Keratinocyte (primary cell): Measurements from ENCODE around the gene PCNX4. TPM values are rescaled to one million over a fixed set of nuclear protein-coding genes. Genes with fewer than 3 reads are reported as not detected.

Experiments used
- DNase-seq: peaks from one replicate; pipeline ENCODE4 v3.0.0-alpha.2; 2011; ENCODE audit warnings: low read depth, missing footprints, low spot score
- FAIRE-seq: peaks from 2 replicates; lab custom pipeline; 2011; peaks lifted over from hg19 to GRCh38; lab: Jason Lieb, UNC
- H2AFZ ChIP-seq: 2 replicates; pipeline ENCODE4 v1.6.0; 2012; ENCODE audit warnings: low read length, control low read depth, inconsistent platforms; ENCODE audit not compliant: control insufficient read depth
- H3K27ac ChIP-seq: 2 replicates; pipeline ENCODE4 v1.5.1; 2011; ENCODE audit warnings: low read length; ENCODE audit not compliant: control insufficient read depth, insufficient read depth
- H3K27me3 ChIP-seq: 3 replicates; pipeline ENCODE4 v1.6.0; 2011; ENCODE audit warnings: low read length; ENCODE audit not compliant: control insufficient read depth, insufficient read depth; ENCODE audit errors: extremely low read depth
- H3K36me3 ChIP-seq, 2 experiments: 2 replicates in 1 of 2; 3 replicates in 1 of 2; pipeline ENCODE4 v1.5.1; 2011; ENCODE audit warnings: low read length in 2 of 2, mild to moderate bottlenecking in 1 of 2; ENCODE audit not compliant: control insufficient read depth in 2 of 2, insufficient read depth in 2 of 2; ENCODE audit errors: extremely low read depth in 1 of 2
- H3K4me1 ChIP-seq: 3 replicates; pipeline ENCODE4 v1.5.1; 2011; ENCODE audit warnings: low read length; ENCODE audit not compliant: control insufficient read depth, insufficient read depth; ENCODE audit errors: extremely low read depth
- H3K4me2 ChIP-seq: 3 replicates; pipeline ENCODE4 v1.6.0; 2011; ENCODE audit warnings: low read depth, low read length; ENCODE audit not compliant: control insufficient read depth, insufficient read depth; ENCODE audit errors: extremely low read depth
- H3K4me3 ChIP-seq, 3 experiments: fragments of 200-600 bp in 1 of 3; sonication (generic) in 1 of 3; 2 replicates in 2 of 3; 3 replicates in 1 of 3; pipeline ENCODE4 v1.5.1; 2011 to 2016; ENCODE audit warnings: low read length in 3 of 3, mild to moderate bottlenecking in 3 of 3, control low read depth in 2 of 3, inconsistent platforms in 1 of 3, low read depth in 1 of 3, mixed read lengths in 1 of 3, mixed run types in 1 of 3, moderate library complexity in 1 of 3; ENCODE audit not compliant: control insufficient read depth in 2 of 3, insufficient read depth in 2 of 3; ENCODE audit errors: extremely low read depth in 1 of 3
- H3K79me2 ChIP-seq: 2 replicates; pipeline ENCODE4 v1.6.0; 2012; ENCODE audit warnings: low read length; ENCODE audit not compliant: control insufficient read depth, insufficient read depth
- H3K9ac ChIP-seq: 3 replicates; pipeline ENCODE4 v1.6.0; 2011; ENCODE audit warnings: low read length; ENCODE audit not compliant: control insufficient read depth, insufficient read depth; ENCODE audit errors: extremely low read depth
- H3K9me1 ChIP-seq: 3 replicates; pipeline ENCODE4 v1.6.0; 2011; ENCODE audit warnings: low read length; ENCODE audit not compliant: control insufficient read depth, insufficient read depth; ENCODE audit errors: extremely low read depth
- H3K9me3 ChIP-seq: 2 replicates; pipeline ENCODE4 v1.5.1; 2012; ENCODE audit warnings: low read depth, low read length; ENCODE audit not compliant: control insufficient read depth
- H4K20me1 ChIP-seq: 3 replicates; pipeline ENCODE4 v1.6.0; 2011; ENCODE audit warnings: low read length; ENCODE audit not compliant: control insufficient read depth, insufficient read depth; ENCODE audit errors: extremely low read depth
- EZH2 ChIP-seq: IDR thresholded peaks from one replicate; pipeline ENCODE4 v1.6.1; 2012; ENCODE audit warnings: inconsistent platforms, mild to moderate bottlenecking, low read length, moderate library complexity
- dilution Hi-C: fragments of 300-500 bp; cut with MboI; formaldehyde crosslinking; loops from one replicate; pipeline ENCODE4 v1.7.0; 2020; ENCODE audit warnings: low sequenced_read_pairs; ENCODE audit not compliant: extremely low pct_ligation_motif_present
- polyA plus RNA-seq, 5 experiments: library from polyadenylated mRNA; depleted of rRNA in 3 of 5; stranded (reverse) in 3 of 5; stranded (forward) in 1 of 5; unstranded in 1 of 5; fragments of >200 nt; gene quantifications; 1 replicate in 1 of 5; 2 replicates in 3 of 5; 3 replicates in 1 of 5; pipeline versions ENCODE4 v1.2.1 to v1.2.3, GENCODE V29; 2011 to 2012; ENCODE audit warnings: missing spikeins in 2 of 5, low read depth in 1 of 5, low replicate concordance in 1 of 5
- TF ChIP-seq, protein P1 (sequence below), 3 experiments: IDR thresholded peaks in 1 of 3; conservative IDR thresholded peaks in 1 of 3; optimal IDR thresholded peaks in 1 of 3; 2 replicates in 2 of 3; 3 replicates in 1 of 3; pipeline versions ENCODE3 to v1.5.1; 2011; ENCODE audit warnings: low read length in 3 of 3, mild to moderate bottlenecking in 3 of 3, moderate library complexity in 2 of 3, control low read depth in 1 of 3, inconsistent platforms in 1 of 3; ENCODE audit not compliant: insufficient read depth in 2 of 3; ENCODE audit errors: extremely low read depth in 1 of 3

PCNX4 gene
- polyA plus RNA-seq, 1 donor (not counting 4 experiments of a cell fraction or from before 2014, with no cell fraction given): 49.8 TPM

DNA sequence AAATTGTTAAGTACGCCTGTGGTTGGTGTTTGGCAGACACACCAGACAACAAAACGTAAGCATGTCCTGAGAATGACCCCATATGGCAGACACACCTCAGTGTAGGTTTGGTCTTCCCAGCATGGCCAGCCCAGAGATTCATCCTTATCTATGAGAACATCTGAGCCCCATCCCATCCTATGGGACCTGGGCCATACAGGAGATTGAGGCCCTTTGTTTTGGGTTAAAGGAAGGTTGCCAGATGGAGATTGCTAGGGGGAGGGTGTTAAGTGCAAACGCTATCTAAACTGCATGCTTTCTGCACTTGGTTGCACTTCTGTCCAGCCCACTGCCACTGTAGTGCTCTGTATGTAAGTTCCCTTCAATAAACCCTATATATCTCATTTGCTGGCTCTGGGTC, 4.1 kb upstream of the PCNX4 start:
- TF ChIP-seq, protein P1, sequence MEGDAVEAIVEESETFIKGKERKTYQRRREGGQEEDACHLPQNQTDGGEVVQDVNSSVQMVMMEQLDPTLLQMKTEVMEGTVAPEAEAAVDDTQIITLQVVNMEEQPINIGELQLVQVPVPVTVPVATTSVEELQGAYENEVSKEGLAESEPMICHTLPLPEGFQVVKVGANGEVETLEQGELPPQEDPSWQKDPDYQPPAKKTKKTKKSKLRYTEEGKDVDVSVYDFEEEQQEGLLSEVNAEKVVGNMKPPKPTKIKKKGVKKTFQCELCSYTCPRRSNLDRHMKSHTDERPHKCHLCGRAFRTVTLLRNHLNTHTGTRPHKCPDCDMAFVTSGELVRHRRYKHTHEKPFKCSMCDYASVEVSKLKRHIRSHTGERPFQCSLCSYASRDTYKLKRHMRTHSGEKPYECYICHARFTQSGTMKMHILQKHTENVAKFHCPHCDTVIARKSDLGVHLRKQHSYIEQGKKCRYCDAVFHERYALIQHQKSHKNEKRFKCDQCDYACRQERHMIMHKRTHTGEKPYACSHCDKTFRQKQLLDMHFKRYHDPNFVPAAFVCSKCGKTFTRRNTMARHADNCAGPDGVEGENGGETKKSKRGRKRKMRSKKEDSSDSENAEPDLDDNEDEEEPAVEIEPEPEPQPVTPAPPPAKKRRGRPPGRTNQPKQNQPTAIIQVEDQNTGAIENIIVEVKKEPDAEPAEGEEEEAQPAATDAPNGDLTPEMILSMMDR (optimal IDR thresholded peaks at IDR 0.05 in 1 of 3, IDR thresholded peaks at IDR 0.05 in 1 of 3, conservative IDR thresholded peaks at IDR 0.05 in 1 of 3; ENCODE audit: extremely low read depth in 1 of 3, insufficient read depth in 2 of 3, low read length in 3 of 3): no peak
- TF ChIP-seq EZH2: no peak
- no peak for FAIRE-seq
- no peak overlapping the region for H3K9ac ChIP-seq
- no peak for DNase-seq
- dilution Hi-C loops: no loop called here
- H3K79me2 ChIP-seq: peaks cover 5% of the 10 kb centered on the region
- H2AFZ ChIP-seq: no peak overlapping the region
- no peaks in the 10 kb centered on the region for H3K36me3 ChIP-seq
- H3K4me1 ChIP-seq: no peaks in the 10 kb centered on the region
- no peaks in the 10 kb centered on the region for H4K20me1 ChIP-seq
- H3K27me3 ChIP-seq: no peaks in the 10 kb centered on the region
- no peaks in the 10 kb centered on the region for H3K9me3 ChIP-seq
- no peak overlapping the region for H3K4me3 ChIP-seq
- no peaks in the 10 kb centered on the region for H3K9me1 ChIP-seq
- no peak overlapping the region for H3K4me2 ChIP-seq
- no peak overlapping the region for H3K27ac ChIP-seq

DNA sequence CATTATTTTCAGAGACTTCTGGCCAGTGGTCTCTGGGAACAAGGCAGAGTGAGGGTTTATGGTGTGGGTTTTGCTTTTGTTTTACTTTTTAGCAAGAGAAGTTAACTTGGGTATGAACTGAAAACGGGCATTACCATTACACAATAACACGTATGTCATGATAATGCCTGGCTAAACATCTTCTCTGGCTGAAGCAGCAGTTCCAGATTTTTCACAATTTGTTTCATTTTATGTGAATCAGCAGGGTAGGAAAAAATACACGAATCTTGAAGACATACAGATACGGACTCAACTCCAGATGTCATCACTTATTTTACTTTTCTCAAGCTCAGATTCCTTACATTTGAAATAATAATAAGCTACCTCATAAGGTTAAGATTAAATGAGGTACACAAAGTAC, 2.5 kb upstream of the PCNX4 start:
- Histone ChIP-seq H3K4me1 (peaks cover 3% of the 10 kb centered on the region), H3K27me3 (no peaks in the 10 kb centered on the region), H2AFZ (no peak overlapping the region), H3K79me2 (peaks cover 20% of the 10 kb centered on the region), H3K27ac (no peak overlapping the region), H3K36me3 (no peaks in the 10 kb centered on the region), H3K9me3 (no peaks in the 10 kb centered on the region), H3K9ac (no peak overlapping the region), H4K20me1 (no peaks in the 10 kb centered on the region), H3K9me1 (no peaks in the 10 kb centered on the region), H3K4me2 (no peak overlapping the region), H3K4me3 (no peak overlapping the region)
- FAIRE-seq (no peak), DNase-seq (no peak)
- no peak for TF ChIP-seq EZH2
- TF ChIP-seq, protein P1 (optimal IDR thresholded peaks at IDR 0.05 in 1 of 3, IDR thresholded peaks at IDR 0.05 in 1 of 3, conservative IDR thresholded peaks at IDR 0.05 in 1 of 3; ENCODE audit: extremely low read depth in 1 of 3, insufficient read depth in 2 of 3, low read length in 3 of 3): no peak
- dilution Hi-C loops: no loop called here
